Measurements from ENCODE around the gene HELQ.
"Not testable (repeated sequence)": the region's sequence is repeated elsewhere in the genome, so short reads cannot be mapped to it uniquely, and the experiment has no call there.

Gene HELQ

GRCh38 chr4:83431200-83431599 is 24.4 kb downstream of the HELQ start:
- no peak for DNase-seq

- no peak for DNase-seq
Measured at GRCh38 chr4:83418211-83418610, 37.4 kb downstream of the HELQ start.

GRCh38 chr4:83417566-83417965 is 38.1 kb downstream of the HELQ start:
- no peak for DNase-seq

GRCh38 chr4:83413676-83414075 is 41.9 kb downstream of the HELQ start:
- DNase-seq, result no peak

- no peak for DNase-seq
Measured at GRCh38 chr4:83408908-83409307, 46.7 kb downstream of the HELQ start.

- DNase-seq, result no peak
Measured at GRCh38 chr4:83405844-83406816, 49.5 kb downstream of the HELQ start.

GRCh38 chr4:83398158-83398557 is 57.5 kb downstream of the HELQ start:
- DNase-seq, result not testable (repeated sequence)

- DNase-seq, result no peak
Measured at GRCh38 chr4:83393908-83394307, 61.7 kb downstream of the HELQ start.

GRCh38 chr4:83392562-83392961 is 63.1 kb downstream of the HELQ start:
- no peak for DNase-seq

- no peak for DNase-seq
Measured at GRCh38 chr4:83390944-83391343, 64.7 kb downstream of the HELQ start.

- DNase-seq, result no peak
Measured at GRCh38 chr4:83389756-83390505, 65.7 kb downstream of the HELQ start.

- no peak for DNase-seq
Measured at GRCh38 chr4:83389037-83389720, 66.4 kb downstream of the HELQ start.

GRCh38 chr4:83388313-83388676 is 67.3 kb downstream of the HELQ start:
- peak; percentile 62 for DNase-seq

GRCh38 chr4:83387476-83388312 is 67.9 kb downstream of the HELQ start:
- no peak for DNase-seq

- DNase-seq, result no peak
Measured at GRCh38 chr4:83387012-83387411, 68.6 kb downstream of the HELQ start.

- DNase-seq, result peak; percentile 46
Measured at GRCh38 chr4:83382850-83383249, 72.8 kb downstream of the HELQ start.

- no peak for DNase-seq
Measured at GRCh38 chr4:83381173-83381572, 74.5 kb downstream of the HELQ start.

GRCh38 chr4:83378419-83378818 is 77.2 kb downstream of the HELQ start:
- peak; percentile 38 for DNase-seq

- no peak for DNase-seq
Measured at GRCh38 chr4:83372931-83373330, 82.7 kb downstream of the HELQ start.

- no peak for DNase-seq
Measured at GRCh38 chr4:83371936-83372335, 83.7 kb downstream of the HELQ start.

GRCh38 chr4:83371235-83371634 is 84.4 kb downstream of the HELQ start:
- DNase-seq, result no peak

- DNase-seq, result no peak
Measured at GRCh38 chr4:83370640-83370906, 85.0 kb downstream of the HELQ start.

Data from OCI-M1 (cell line).